HG03025 (cell line): ENCODE data around the gene STIM2.

Experiments
- ATAC-seq: cut with Tn5 transposase; IDR thresholded peaks from one replicate; pipeline ENCODE4 v1.9.1; 2021; ENCODE audit warnings: mild to moderate bottlenecking, moderate library complexity; ENCODE audit not compliant: unreplicated experiment, low FRiP score

Gene STIM2

DNA sequence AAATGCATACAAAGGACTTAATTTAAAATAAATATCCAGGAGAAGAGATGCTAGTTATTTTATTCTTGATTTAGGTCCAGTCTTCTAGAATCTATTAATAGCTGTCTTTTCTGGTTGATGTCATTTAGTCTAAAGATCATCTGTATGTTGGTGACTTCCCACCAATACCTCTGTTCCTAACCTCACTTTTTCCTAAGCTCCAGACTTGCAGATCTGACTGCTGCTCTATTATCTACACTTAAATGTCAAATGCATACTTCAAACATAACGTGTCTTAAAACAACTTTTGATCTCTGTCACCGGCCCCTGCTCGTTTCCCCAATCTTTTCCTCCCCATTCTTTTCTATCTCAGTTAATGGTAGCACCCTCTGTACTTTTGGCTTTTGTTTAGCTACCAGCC, 133.3 kb downstream of the STIM2 start:
- ATAC-seq, result no peak

DNA sequence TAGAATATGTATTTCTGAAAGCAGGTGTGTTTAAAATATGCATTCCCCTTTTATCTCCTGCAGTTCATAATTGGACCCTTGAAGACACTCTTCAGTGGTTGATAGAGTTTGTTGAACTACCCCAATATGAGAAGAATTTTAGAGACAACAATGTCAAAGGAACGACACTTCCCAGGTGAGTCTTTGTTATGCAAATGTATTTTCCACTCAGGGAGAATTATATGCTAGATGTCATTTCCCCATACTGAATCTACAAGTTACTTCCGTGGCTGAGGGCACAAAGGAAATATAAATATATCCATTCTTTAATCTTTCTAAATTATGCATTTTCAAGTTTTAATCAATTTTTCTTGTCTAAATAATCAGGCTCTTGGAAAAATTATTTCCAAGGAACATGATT, 134.7 kb downstream of the STIM2 start:
- no peak for ATAC-seq

DNA sequence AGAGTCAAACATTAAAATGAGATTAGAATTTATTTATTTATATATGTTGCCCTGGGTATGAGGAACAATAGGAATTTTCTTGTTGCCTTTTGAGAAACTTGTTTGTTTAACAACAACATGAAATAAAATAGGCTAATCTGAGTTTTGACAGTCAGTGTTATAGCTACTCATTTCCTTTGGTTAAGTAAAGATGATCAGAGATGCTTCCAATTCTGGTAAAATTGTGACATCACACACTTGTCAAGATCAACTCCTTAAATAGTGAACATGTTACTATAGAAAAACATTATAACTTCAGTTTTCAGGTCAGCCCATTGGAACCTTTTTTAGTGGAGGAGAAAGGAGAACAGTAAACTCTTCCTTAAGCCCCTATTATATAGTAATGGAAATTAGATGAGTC, 136.1 kb downstream of the STIM2 start:
- ATAC-seq, result no peak

DNA sequence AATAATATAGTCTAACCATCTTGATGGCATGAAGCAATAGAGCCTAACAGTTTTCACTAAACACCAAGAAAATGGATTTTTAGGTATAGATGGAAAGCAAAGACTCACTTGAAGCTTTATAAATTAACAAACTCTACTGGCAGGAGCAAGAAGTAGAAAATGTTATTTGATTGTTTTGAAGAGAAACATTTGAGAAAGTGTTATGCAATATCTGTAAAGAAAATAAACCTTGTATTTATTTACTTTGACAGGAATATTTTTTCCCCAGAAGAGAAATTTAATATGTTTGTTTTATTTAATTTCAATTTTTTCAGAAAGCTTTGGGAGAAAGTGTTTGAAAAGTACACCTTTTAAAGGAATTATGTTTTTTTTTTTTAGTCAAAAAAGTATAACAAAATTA, 139.0 kb downstream of the STIM2 start:
- no peak for ATAC-seq

DNA sequence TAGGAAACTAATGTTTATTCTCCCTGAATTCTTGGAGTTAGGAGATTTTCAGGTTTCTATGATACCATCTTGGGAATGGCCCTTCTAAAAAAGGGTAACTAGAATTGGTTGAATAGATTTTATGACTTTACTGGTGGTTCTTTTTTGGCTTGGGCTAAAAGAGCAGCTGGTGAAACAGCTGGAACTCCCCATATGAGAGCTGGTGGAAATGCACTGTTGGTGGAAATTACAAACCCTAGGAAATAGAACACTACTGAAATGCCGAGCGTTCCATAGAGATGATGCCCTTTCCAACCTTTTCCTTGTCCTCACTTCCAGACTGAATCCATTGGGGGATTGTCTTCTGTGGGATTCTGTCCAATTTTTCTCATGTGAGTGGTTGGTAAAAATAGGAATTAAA, 139.5 kb downstream of the STIM2 start:
- ATAC-seq, result no peak

DNA sequence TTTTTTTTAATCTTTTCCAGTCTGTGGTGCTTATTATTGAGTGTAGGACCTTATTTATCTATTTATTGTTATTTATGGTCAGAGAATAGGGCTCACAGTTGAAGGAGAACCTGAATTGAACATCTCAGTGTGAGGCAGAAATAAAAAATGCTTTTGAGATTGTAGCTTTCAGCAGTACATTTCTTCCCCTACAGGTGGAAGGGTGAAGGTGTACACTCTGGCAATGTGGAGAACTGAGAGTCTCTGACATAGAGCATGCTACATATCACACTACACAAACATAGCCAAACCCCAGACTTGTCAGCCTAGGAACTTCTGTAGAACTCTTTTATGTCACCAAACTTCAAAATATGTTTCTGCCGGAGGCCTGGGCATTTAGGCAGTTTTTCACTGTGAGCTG, 140.2 kb downstream of the STIM2 start:
- peak; percentile 59 for ATAC-seq

DNA sequence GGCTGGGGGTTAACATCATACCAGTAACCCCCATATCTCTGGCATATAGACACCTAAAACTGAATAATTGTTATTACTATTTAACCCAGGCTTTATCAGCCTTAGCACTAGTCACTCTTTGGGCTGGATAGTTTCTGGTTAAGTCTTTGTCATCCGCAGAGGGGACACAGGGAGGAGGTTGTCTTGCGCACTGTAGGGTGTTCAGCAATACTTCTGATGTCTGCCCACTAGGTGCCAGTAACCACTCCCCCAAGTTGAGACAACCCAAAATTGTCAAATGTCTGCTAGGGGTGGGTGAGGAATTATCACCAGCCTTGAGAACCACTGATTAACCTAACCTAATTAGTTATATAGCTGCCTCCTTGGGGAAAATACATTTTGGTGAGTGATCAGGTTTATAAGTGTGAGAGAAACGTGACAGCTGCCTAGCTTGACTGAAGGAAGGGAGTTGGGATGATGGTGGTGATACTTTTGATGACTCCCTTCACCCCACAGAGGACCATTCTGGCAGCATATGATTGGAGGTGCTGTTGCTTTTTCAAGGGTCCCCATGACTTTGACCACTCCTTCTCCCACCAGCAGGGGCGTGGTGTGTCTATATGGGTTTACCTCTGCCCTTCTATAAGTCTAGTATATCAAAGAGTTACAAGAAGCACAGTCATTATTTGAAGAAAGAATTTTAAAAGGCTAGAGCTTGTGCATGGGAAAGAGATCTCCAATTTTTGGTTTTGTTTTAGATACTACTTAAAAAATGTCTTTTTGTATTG, 140.9 kb downstream of the STIM2 start:
- no peak for ATAC-seq

DNA sequence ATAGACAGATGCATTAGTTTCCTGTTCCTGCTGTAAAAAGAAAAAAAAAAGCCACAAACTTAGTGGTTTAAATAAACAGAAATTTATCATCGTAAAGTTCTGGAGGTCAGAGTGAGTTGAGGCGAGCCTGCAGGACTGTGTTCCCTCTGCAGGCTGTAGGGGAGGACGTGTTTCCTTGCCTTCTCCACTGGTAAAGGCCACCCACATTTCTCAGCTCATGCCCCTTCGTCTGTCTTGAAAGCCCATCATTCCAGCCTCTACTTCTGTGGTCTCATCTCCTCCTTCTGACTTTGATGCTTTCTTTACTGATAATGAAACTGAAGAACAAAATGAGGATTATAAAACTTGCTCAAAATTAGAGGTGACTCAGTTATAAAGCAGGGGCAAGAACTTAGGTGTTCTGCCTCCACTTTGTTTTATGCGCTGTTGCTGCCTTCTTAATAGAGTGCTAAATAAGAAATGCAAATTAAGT, 143.0 kb downstream of the STIM2 start:
- ATAC-seq, result no peak

DNA sequence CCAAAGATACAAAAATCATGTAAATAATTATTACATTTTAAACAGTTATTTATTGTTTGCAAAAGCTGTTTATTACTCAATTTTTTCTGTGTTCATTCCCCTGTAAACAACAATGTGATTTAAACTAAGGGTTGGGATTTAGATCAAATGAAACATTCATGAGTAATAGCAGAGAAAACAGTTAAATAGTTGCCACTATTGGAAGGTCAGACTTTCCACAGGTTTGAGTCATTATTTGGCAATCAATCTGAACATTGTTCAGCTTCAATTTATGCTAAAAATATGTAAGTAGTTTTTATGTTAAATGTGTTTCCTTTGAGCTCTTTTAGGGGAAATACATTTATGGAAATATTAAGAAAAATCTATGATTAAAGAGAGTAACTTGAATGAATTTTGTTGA, 144.9 kb downstream of the STIM2 start:
- ATAC-seq, result no peak

DNA sequence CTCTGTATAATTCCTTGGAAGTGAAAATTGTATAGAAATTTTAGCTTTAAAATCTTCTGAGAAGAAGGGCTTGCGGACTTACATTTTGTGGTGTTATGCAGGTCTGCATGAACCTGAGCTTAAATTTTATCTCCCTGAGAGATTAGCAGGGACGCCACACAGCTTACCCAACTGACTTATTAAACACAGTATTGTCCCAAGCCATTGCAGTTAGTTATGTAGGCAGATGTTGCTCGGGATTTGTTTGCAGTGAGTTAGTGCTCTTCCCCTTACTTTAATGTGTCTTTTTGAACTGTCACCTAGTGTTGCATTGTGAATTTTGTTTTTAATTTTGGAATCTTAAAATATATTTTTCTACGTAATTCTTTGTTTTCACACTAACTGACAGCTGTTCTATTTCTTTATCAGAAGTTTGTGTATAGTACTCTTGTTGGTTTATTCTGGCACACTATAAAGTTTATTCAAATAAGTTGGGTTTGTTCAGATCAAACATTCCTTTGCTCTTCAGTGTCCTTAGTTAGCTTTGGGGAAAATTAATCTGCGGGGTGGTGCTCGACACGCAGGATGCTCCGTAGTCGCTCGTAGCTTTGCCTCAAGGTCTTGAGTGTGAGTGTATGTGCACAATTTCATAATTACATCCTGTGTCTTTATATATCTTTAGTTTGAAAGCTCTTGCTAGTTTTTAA, 145.4 kb downstream of the STIM2 start:
- ATAC-seq, result no peak

DNA sequence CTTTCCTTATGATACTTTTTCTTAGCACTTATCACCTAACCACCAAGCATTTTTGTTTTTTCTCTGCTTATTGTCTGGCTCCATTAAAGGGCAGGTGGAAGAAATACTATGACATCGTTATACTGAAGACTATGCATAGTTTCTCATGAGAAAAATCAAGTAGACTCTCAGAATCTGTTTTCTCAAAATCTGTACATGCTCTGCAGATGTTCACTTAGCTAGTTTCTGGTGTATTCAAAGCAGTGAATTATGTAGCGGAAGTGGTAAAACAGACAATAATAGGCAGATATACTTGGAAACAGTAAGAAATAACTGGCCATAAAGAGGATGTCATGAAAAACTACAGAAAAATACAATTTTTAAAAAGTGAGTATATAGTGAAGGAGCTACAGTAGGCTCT, 146.0 kb downstream of the STIM2 start:
- peak; percentile 61 for ATAC-seq

DNA sequence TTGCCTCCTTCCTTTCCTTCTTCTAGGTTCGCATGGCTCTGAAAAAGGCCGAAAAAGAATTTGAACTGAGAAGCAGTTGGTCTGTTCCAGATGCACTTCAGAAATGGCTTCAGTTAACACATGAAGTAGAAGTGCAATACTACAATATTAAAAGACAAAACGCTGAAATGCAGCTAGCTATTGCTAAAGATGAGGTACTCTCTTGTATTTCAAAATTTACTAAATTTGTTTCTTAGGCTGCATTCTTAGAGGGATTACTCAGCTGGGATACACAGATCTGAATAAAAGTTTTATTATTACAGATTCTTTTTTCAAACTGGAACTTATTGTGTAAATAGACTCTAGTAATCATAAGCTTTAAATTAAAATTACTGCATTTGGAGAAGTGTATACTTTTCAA, 146.9 kb downstream of the STIM2 start:
- ATAC-seq, result no peak

DNA sequence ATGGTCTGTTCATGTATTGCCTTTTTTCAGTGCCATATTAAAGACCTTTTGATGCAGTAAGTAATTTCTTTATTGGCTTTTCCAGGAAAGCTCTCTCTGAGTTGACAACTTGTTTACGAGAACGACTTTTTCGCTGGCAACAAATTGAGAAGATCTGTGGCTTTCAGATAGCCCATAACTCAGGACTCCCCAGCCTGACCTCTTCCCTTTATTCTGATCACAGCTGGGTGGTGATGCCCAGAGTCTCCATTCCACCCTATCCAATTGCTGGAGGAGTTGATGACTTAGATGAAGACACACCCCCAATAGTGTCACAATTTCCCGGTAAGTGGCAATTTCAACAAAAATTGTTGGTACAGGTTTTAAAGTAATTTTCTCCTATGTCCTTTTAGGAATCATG, 148.0 kb downstream of the STIM2 start:
- no peak for ATAC-seq

DNA sequence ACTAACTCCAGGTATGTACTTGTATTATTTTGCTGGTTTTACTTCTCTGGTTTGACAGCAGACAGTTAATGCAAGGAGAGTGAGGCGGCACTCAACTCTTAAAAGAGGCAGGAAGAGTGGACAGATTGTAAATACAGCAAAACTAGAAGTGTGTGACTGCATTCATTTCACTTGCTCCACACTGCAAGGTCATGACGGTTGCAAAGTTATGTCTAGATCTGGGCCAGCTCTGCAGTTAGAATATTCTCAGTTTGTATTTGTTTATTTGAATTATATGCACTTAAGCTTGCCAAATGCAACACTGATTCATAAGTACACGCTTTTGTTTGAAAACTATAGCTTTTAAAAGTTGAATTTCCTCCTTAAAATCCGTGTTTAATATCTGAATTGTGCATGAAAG, 148.9 kb downstream of the STIM2 start:
- ATAC-seq, result no peak

DNA sequence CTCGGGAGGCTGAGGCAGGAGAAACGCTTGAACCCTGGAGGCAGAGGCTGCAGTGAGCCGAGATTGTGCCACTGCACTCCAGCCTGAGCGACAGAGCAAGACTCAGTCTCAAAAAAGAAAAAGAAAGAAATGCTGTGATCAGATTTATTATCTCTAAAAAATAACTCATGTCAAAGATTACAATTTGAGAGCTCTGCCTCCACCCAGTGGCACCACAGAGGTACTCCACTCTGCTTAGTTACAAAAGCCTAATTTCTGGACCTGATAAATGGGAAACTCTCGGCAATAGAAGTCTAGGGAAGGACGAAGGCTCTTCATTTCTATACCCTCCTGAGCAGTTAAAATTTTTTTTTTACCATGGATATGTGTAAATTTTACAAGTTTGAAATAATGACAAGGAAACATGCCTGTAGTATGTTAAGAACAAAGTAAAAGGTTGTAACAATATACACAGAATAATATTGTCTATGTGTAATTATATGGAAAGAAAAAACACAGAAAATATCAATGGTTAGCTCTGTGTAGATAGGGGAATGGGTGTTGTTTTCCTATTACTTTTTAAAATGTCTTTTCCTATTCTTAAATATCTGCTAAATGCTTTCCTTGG, 149.8 kb downstream of the STIM2 start:
- ATAC-seq, result peak; percentile 54

DNA sequence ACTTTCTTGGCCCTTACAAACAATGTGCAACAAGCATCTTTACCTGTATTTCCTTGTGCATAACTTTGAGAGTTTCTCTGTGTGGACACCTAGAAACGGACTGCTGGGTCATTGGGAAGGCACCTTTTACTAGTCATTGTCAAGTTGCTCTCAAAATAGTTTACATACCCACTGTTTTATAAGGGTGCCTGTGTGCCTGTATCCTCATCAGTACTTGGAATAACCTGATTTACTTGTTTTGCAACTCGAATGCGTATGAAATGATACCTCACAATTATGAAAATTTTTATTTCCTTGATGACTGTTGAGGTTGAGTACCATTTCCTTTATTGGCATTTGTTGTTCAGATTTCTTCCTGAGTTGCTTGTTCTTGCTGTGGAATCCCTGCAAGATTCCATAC, 150.8 kb downstream of the STIM2 start:
- no peak for ATAC-seq

DNA sequence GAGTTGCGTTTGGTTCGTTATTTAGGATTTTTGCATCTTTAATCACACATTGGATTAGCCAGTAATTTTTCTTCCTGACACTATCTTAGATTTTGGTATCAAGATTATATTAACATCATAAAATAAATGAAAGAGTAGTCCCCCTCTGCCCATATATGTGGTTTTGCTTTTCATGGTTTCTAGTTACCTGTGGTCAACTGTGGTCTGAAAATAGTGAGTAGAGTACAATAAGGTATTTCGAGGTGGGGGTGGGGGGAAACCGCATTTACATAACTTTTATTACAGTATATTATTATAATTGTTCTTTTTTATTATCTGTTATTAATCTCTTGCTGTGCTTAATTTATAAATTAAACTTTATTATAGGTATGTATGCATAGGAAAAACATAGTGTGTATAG, 152.4 kb downstream of the STIM2 start:
- ATAC-seq, result no peak

DNA sequence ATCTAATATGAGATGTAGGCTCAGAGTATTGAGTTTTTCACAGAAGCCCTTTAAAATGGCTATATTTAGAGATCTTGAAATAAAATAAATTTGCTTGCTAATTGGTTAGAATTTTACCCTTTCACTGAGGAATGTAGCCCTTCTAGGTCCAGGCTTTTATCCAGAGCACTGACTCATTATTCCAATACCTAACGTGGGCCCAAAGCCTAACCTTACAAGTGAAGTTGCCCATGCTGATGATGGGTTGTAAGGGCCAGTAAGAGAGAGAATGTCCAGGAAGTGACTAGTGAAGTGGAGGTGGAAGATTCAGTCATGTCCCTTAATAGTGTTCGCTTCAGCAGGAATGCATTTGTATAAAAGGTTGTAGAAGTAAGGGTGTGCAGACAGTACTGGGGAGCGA, 155.9 kb downstream of the STIM2 start:
- no peak for ATAC-seq

DNA sequence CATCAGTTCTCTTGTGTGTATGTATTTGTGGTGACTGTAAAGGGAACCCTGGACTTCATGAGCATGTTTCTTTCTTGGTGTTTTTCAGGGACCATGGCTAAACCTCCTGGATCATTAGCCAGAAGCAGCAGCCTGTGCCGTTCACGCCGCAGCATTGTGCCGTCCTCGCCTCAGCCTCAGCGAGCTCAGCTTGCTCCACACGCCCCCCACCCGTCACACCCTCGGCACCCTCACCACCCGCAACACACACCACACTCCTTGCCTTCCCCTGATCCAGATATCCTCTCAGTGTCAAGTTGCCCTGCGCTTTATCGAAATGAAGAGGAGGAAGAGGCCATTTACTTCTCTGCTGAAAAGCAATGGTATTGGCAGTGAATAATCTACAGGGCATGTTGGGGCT, 157.0 kb downstream of the STIM2 start:
- no peak for ATAC-seq

DNA sequence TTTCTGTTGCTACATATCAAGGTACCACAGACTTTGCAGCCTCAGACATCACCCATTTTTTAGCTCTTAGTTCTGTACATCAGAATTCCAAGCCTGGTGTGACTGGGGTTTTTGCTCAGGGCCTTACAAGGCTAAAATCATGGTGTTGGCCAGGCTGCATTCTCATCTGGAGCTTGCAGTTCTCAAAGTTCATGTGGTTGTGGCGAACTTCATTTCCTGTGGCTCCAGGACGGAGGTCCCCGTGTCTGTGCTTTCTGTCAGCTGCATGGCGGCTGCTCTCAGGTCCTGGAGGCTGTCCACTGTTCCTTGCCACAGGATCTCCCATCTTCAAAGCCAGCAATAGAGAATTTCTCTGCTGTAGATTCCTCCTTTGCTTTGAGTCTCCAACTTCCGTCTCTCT, 157.4 kb downstream of the STIM2 start:
- no peak for ATAC-seq

DNA sequence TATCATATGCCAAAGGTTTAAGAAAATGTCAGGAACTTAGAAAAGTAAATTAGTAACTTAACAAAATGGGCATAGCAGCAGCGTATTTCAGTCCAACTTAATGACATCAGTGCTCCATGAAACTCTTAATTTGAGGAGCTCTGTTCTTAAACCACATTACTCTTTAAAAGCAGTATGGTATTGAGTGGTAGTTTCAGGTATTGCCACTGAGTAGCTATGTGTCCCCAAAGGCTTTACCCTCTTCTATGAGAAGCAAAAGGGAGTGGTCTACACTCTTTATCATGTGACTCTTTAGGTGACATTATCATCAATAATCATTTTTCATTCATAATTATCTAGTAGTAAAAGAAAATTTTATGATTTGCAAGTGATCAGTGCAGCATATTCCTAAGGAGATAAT, 158.3 kb downstream of the STIM2 start:
- ATAC-seq, result no peak

DNA sequence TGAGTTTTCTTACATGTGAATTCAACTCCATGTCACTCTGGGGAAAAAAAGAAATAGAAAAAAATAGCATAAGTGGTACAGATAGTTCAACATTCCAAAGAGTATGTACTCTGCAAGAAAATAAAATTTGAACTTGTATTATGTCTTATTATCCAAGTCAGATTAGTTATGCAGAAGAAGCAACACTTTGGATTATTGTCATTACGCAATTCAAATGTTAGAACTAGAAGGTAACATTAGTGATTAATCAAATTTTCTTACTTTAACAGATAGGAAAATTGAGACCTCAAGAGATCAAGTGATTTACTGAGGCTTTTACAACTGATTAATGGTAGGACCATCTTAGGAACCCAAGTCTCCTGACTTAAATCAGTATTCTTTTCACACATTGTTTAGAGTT, 159.1 kb downstream of the STIM2 start:
- ATAC-seq, result no peak
